Measurements from ENCODE around the gene BCL2L1.
"Not testable (repeated sequence)": the region's sequence is repeated elsewhere in the genome, so short reads cannot be mapped to it uniquely, and the experiment has no call there.

The BCL2L1 gene

GRCh38 chr20:31747028-31747427 lies 24.4 kb upstream of the BCL2L1 start:
- not testable (repeated sequence) for H3K4me1 Mint-ChIP-seq (ENCODE audit: low read depth in 2 of 2); H3K9me3 Mint-ChIP-seq; ATAC-seq (replicated peaks); H3K27me3 Mint-ChIP-seq; H3K4me3 Mint-ChIP-seq; DNase-seq; H3K36me3 Mint-ChIP-seq (ENCODE audit: insufficient read depth)
- H3K27ac Mint-ChIP-seq, result peak overlapping the region; percentile 12 to 71

GRCh38 chr20:31746068-31746878 lies 23.6 kb upstream of the BCL2L1 start:
- Mint-ChIP-seq H3K4me1 (ENCODE audit: low read depth in 2 of 2) (peaks cover 3 to 7% of the 10 kb centered on the region in 2 donors), H3K36me3 (ENCODE audit: insufficient read depth) (peaks cover 6% of the 10 kb centered on the region), H3K4me3 (no peak overlapping the region), H3K27ac (peak overlapping the region in 1 of 2 donors; percentile 71), H3K27me3 (no peaks in the 10 kb centered on the region), H3K9me3 (no peaks in the 10 kb centered on the region)
- no peak for ATAC-seq (replicated peaks)
- DNase-seq, result no peak

- Mint-ChIP-seq H3K36me3 (ENCODE audit: insufficient read depth) (peaks cover 6% of the 10 kb centered on the region), H3K27me3 (no peaks in the 10 kb centered on the region), H3K4me3 (no peak overlapping the region), H3K9me3 (no peaks in the 10 kb centered on the region), H3K27ac (no peak overlapping the region), H3K4me1 (ENCODE audit: low read depth in 2 of 2) (peaks cover 0 to 2% of the 10 kb centered on the region in 2 donors)
- DNase-seq (no peak), ATAC-seq (replicated peaks) (no peak)
These were observed 18.1 kb upstream of the BCL2L1 start for GRCh38 chr20:31740656-31741323.

GRCh38 chr20:31740208-31740607 lies 17.5 kb upstream of the BCL2L1 start:
- ATAC-seq (replicated peaks), result peak; percentile 56
- DNase-seq, result no peak
- peaks cover 3% of the 10 kb centered on the region for H3K36me3 Mint-ChIP-seq (ENCODE audit: insufficient read depth)

GRCh38 chr20:31739550-31739977 lies 16.9 kb upstream of the BCL2L1 start:
- ATAC-seq (replicated peaks) (peak; percentile 17), DNase-seq (no peak)
- Mint-ChIP-seq H3K27ac (no peak overlapping the region), H3K4me3 (no peak overlapping the region), H3K9me3 (no peaks in the 10 kb centered on the region), H3K4me1 (ENCODE audit: low read depth in 2 of 2) (peaks cover 0 to 2% of the 10 kb centered on the region in 2 donors), H3K36me3 (ENCODE audit: insufficient read depth) (peaks cover 2% of the 10 kb centered on the region), H3K27me3 (no peaks in the 10 kb centered on the region)

More at GRCh38 chr20:31740208-31740607, 17.5 kb upstream of the BCL2L1 start:
- H3K27ac Mint-ChIP-seq, result no peak overlapping the region
- no peaks in the 10 kb centered on the region for H3K9me3 Mint-ChIP-seq
- no peaks in the 10 kb centered on the region for H3K27me3 Mint-ChIP-seq
- H3K4me3 Mint-ChIP-seq, result no peak overlapping the region
- H3K4me1 Mint-ChIP-seq (ENCODE audit: low read depth in 2 of 2), result peaks cover 0 to 2% of the 10 kb centered on the region in 2 donors

- peak; percentile 41 to 47 (median 42) for DNase-seq
- Mint-ChIP-seq H3K27me3 (no peaks in the 10 kb centered on the region), H3K27ac (no peak within 1 kb of the TSS), H3K9me3 (no peaks in the 10 kb centered on the region), H3K4me3 (no peak within 1 kb of the TSS), H3K36me3 (ENCODE audit: insufficient read depth) (peaks cover 2% of the 10 kb centered on the region), H3K4me1 (ENCODE audit: low read depth in 2 of 2) (peaks cover 0 to 2% of the 10 kb centered on the region in 2 donors)
- ATAC-seq (replicated peaks), result peak; percentile 83
These were observed 16.3 kb upstream of the BCL2L1 start, which contains the start of gene TPX2 for GRCh38 chr20:31738729-31739549. Gene TPX2 (plus strand): TSS chr20:31739290. CDS start chr20:31757477, 18,187 bp downstream.

- no peaks in the 10 kb centered on the region for H3K4me1 Mint-ChIP-seq (ENCODE audit: low read depth in 2 of 2)
- H3K9me3 Mint-ChIP-seq, result no peaks in the 10 kb centered on the region
- no peaks in the 10 kb centered on the region for H3K36me3 Mint-ChIP-seq (ENCODE audit: insufficient read depth)
- ATAC-seq (replicated peaks), result no peak
- H3K27me3 Mint-ChIP-seq, result no peaks in the 10 kb centered on the region
- H3K27ac Mint-ChIP-seq, result no peak overlapping the region
- H3K4me3 Mint-ChIP-seq, result no peak overlapping the region
- no peak for DNase-seq
These were observed 8.7 kb upstream of the BCL2L1 start for GRCh38 chr20:31731321-31731717.

GRCh38 chr20:31723319-31724078 lies 831 bp upstream of the BCL2L1 start:
- H3K27ac Mint-ChIP-seq, result peak overlapping the region; percentile 88 to 98
- ATAC-seq (replicated peaks) (peak; percentile 89), DNase-seq (peak; percentile 97 to 99 (median 98))
- peaks cover 25% of the 10 kb centered on the region for H3K36me3 Mint-ChIP-seq (ENCODE audit: insufficient read depth)
- H3K4me3 Mint-ChIP-seq, result peak overlapping the region; percentile 95 to 97
- no peaks in the 10 kb centered on the region for H3K9me3 Mint-ChIP-seq
- no peaks in the 10 kb centered on the region for H3K27me3 Mint-ChIP-seq
- peaks cover 40 to 41% of the 10 kb centered on the region in 2 donors for H3K4me1 Mint-ChIP-seq (ENCODE audit: low read depth in 2 of 2)

- Mint-ChIP-seq H3K27ac (peak overlapping the region; percentile 88 to 98), H3K4me1 (ENCODE audit: low read depth in 2 of 2) (peaks cover 41 to 44% of the 10 kb centered on the region in 2 donors), H3K9me3 (no peaks in the 10 kb centered on the region), H3K4me3 (peak overlapping the region; percentile 95 to 97), H3K36me3 (ENCODE audit: insufficient read depth) (peaks cover 25% of the 10 kb centered on the region), H3K27me3 (no peaks in the 10 kb centered on the region)
- DNase-seq (no peak), ATAC-seq (replicated peaks) (peak; percentile 30)
These were observed 326 bp upstream of the BCL2L1 start for GRCh38 chr20:31723069-31723318.

GRCh38 chr20:31721408-31722256 lies 1.0 kb downstream of the BCL2L1 start:
- ATAC-seq (replicated peaks), result no peak
- Mint-ChIP-seq H3K4me3 (peak overlapping the region; percentile 95 to 97), H3K27me3 (no peaks in the 10 kb centered on the region), H3K27ac (peak overlapping the region; percentile 88 to 98), H3K36me3 (ENCODE audit: insufficient read depth) (peaks cover 33% of the 10 kb centered on the region), H3K4me1 (ENCODE audit: low read depth in 2 of 2) (peaks cover 55 to 57% of the 10 kb centered on the region in 2 donors), H3K9me3 (no peaks in the 10 kb centered on the region)
- no peak for DNase-seq

- Mint-ChIP-seq H3K27me3 (no peaks in the 10 kb centered on the region), H3K4me1 (ENCODE audit: low read depth in 2 of 2) (peaks cover 62 to 66% of the 10 kb centered on the region in 2 donors), H3K9me3 (no peaks in the 10 kb centered on the region), H3K36me3 (ENCODE audit: insufficient read depth) (peaks cover 35% of the 10 kb centered on the region), H3K27ac (peak overlapping the region; percentile 88 to 98), H3K4me3 (peak overlapping the region; percentile 95 to 97)
- DNase-seq (peak; percentile 27 to 34 (median 28)), ATAC-seq (replicated peaks) (peak; percentile 4)
These were observed 1.9 kb downstream of the BCL2L1 start for GRCh38 chr20:31720486-31721407.
